Progenitor cell of endocrine pancreas (in vitro differentiated cells): ENCODE measurements around the gene FAM131A. TPM values are rescaled to one million over a fixed set of nuclear protein-coding genes. Genes with fewer than 3 reads are reported as not detected.

ENCODE experiments used
- DNase-seq: peaks from one replicate; pipeline ENCODE4 v3.0.0; 2021; ENCODE audit warnings: low spot score; ENCODE audit not compliant: unreplicated experiment
- H3K27ac Mint-ChIP-seq: 2 replicates; pipeline ENCODE4 v1.8.0; 2021; ENCODE audit warnings: mild to moderate bottlenecking, moderate library complexity, mixed read lengths
- H3K27me3 Mint-ChIP-seq: 2 replicates; pipeline ENCODE4 v1.8.0; 2021; ENCODE audit warnings: mixed read lengths
- H3K36me3 Mint-ChIP-seq: 2 replicates; pipeline ENCODE4 v1.8.0; 2022; ENCODE audit warnings: mixed read lengths; ENCODE audit not compliant: insufficient read depth
- H3K4me1 Mint-ChIP-seq: 2 replicates; pipeline ENCODE4 v1.8.0; 2021; ENCODE audit warnings: low read depth, mixed read lengths
- H3K4me3 Mint-ChIP-seq: 2 replicates; pipeline ENCODE4 v1.8.0; 2021; ENCODE audit warnings: low read depth, mild to moderate bottlenecking, moderate library complexity, mixed read lengths
- H3K9me3 Mint-ChIP-seq: 2 replicates; pipeline ENCODE4 v1.8.0; 2021; ENCODE audit warnings: low read depth, mixed read lengths
- CTCF ChIP-seq: fragments of 200-600 bp; sonication (generic); IDR thresholded peaks from one replicate; pipeline ENCODE4 v1.5.0; 2021; ENCODE audit warnings: antibody characterized with exemption, mild to moderate bottlenecking; ENCODE audit not compliant: unreplicated experiment
- total RNA-seq: library from RNA; stranded (reverse); gene quantifications from 2 replicates; pipeline ENCODE4 v1.2.1, GENCODE V29; 2021

Gene FAM131A
- total RNA-seq, 1 donor from 2014 or later: 15.4 TPM

DNA sequence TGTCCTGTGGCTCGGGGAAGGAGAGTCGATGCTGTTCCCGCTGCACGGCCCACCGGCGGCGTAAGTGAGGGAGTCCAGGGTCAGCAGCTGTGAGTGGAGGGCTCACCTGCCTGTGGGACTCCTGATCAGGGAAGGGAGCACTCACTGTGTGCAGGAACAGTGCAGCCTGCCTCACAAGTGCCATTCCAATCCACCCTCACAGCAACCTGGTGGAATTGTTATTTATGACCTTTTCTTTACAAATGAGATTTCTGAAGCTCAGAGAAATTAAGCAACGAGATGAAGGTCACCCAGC, 51.5 kb downstream of the FAM131A start:
- Mint-ChIP-seq H3K36me3 (no peaks in the 10 kb centered on the region), H3K9me3 (no peaks in the 10 kb centered on the region), H3K27me3 (peaks cover 19% of the 10 kb centered on the region), H3K4me3 (no peak overlapping the region), H3K4me1 (no peaks in the 10 kb centered on the region), H3K27ac (no peak overlapping the region)
- DNase-seq: no peak
- no peak for TF ChIP-seq CTCF

DNA sequence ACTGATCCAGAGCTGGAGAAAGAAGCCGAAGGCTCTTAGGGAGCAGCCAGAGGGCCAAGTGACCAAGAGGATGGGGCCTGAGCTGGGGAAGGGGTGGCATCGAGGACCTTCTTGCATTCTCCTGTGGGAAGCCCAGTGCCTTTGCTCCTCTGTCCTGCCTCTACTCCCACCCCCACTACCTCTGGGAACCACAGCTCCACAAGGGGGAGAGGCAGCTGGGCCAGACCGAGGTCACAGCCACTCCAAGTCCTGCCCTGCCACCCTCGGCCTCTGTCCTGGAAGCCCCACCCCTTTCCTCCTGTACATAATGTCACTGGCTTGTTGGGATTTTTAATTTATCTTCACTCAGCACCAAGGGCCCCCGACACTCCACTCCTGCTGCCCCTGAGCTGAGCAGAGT, 52.0 kb downstream of the FAM131A start:
- no peak for TF ChIP-seq CTCF
- Mint-ChIP-seq H3K4me3 (no peak overlapping the region), H3K36me3 (no peaks in the 10 kb centered on the region), H3K9me3 (no peaks in the 10 kb centered on the region), H3K27ac (no peak overlapping the region), H3K4me1 (no peaks in the 10 kb centered on the region), H3K27me3 (peaks cover 14% of the 10 kb centered on the region)
- DNase-seq: no peak

DNA sequence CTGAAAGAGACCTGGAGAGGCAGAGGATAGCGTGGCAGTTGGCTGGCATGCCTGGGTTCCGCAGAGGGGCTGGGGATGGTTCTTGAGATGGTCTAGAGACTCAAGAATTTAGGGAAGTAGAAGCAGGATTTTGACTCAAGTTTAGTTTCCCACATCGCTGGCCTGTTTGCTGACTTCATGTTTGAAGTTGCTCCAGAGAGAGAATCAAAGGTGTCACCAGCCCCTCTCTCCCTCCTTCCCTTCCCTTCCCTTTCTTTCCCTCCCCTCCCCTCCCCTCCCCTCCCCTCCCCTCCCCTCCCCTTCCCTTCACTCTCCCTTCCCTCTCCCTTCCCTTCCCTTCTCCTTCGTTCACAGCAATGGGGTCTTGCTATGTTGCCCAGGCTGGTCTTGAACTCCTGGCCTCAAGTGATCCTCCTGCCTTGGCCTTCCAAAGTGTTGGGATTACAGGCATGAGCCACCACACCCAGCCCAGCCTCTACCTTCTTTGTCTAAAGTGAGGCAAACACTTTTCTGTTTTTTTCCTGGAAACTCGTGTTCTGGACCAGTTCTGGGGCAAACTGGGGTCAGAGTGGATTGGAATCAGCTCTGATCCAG, 52.6 kb downstream of the FAM131A start:
- DNase-seq: no peak

GRCh38 chr3:184391266-184391665, 53.9 kb downstream of the FAM131A start:
- Mint-ChIP-seq H3K27me3 (peaks cover 15% of the 10 kb centered on the region), H3K4me1 (no peaks in the 10 kb centered on the region), H3K4me3 (no peak overlapping the region), H3K27ac (no peak overlapping the region), H3K9me3 (no peaks in the 10 kb centered on the region), H3K36me3 (no peaks in the 10 kb centered on the region)
- no peak for TF ChIP-seq CTCF
- DNase-seq: no peak

More for the DNA sequence above, 52.6 kb downstream of the FAM131A start:
- no peaks in the 10 kb centered on the region for H3K36me3 Mint-ChIP-seq
- H3K4me1 Mint-ChIP-seq: no peaks in the 10 kb centered on the region
- TF ChIP-seq CTCF: no peak
- H3K9me3 Mint-ChIP-seq: no peaks in the 10 kb centered on the region
- no peak overlapping the region for H3K4me3 Mint-ChIP-seq
- no peak overlapping the region for H3K27ac Mint-ChIP-seq
- peaks cover 12% of the 10 kb centered on the region for H3K27me3 Mint-ChIP-seq

GRCh38 chr3:184395320-184395660, 57.9 kb downstream of the FAM131A start:
- H3K4me1 Mint-ChIP-seq: no peaks in the 10 kb centered on the region
- H3K4me3 Mint-ChIP-seq: no peak overlapping the region
- DNase-seq: no peak
- no peak overlapping the region for H3K27ac Mint-ChIP-seq
- H3K36me3 Mint-ChIP-seq: no peaks in the 10 kb centered on the region
- H3K9me3 Mint-ChIP-seq: no peaks in the 10 kb centered on the region
- peaks cover 25% of the 10 kb centered on the region for H3K27me3 Mint-ChIP-seq
- no peak for TF ChIP-seq CTCF

Other genes with a start within 250 kb of the FAM131A start
- not detected in 2 replicates for gene HTR3E, start 240.5 kb upstream of the FAM131A start, total RNA-seq
- 45.4 and 45.7 TPM in 2 replicates for gene EIF2B5, start 202.2 kb upstream of the FAM131A start, total RNA-seq
- 112 and 118 TPM in 2 replicates for gene DVL3, start 182.2 kb upstream of the FAM131A start, total RNA-seq
- 213 and 223 TPM in 2 replicates for gene AP2M1, start 162.7 kb upstream of the FAM131A start, total RNA-seq
- gene ABCF3, start 151.4 kb upstream of the FAM131A start, total RNA-seq: 60.8 and 65.9 TPM in 2 replicates
- gene VWA5B2, start 108.0 kb upstream of the FAM131A start, total RNA-seq: 67.9 and 71.5 TPM in 2 replicates
- 34.5 and 35.3 TPM in 2 replicates for gene ALG3, start 88.6 kb upstream of the FAM131A start, total RNA-seq
- 3.9 and 4.5 TPM in 2 replicates for gene EEF1AKMT4, start 87.9 kb upstream of the FAM131A start, total RNA-seq
- 1.3 and 1.4 TPM in 2 replicates for gene CAMK2N2, start 76.0 kb upstream of the FAM131A start, total RNA-seq
- gene ECE2, start 61.6 kb upstream of the FAM131A start, total RNA-seq: not detected in 2 replicates
- gene PSMD2, start 38.4 kb upstream of the FAM131A start, total RNA-seq: 259 and 269 TPM in 2 replicates
- gene EIF4G1, start 23.0 kb upstream of the FAM131A start, total RNA-seq: 333 and 341 TPM in 2 replicates
- gene CLCN2, start 24.0 kb downstream of the FAM131A start, total RNA-seq: 21.9 and 22.4 TPM in 2 replicates
- 89.3 and 90.5 TPM in 2 replicates for gene POLR2H, start 24.1 kb downstream of the FAM131A start, total RNA-seq
- 6.2 and 7.1 TPM in 2 replicates for gene THPO, start 40.6 kb downstream of the FAM131A start, total RNA-seq
- 10.2 and 13.0 TPM in 2 replicates for gene CHRD, start 42.5 kb downstream of the FAM131A start, total RNA-seq
- 11.7 and 13.4 TPM in 2 replicates for gene EPHB3, start 224.2 kb downstream of the FAM131A start, total RNA-seq